CD8-positive, alpha-beta memory T cell (primary cell): Measurements from ENCODE around the gene PPP2R2B. TPM values are rescaled to one million over a fixed set of nuclear protein-coding genes. Genes with fewer than 3 reads are reported as not detected.
A peak's percentile ranks its signal among the peaks of the same experiment; 100 is the strongest.

Experiments
- CTCF ChIA-PET: fragments of 350-600 bp; sonication (Branson Sonifier 250); formaldehyde crosslinking; loops from one replicate; lab custom pipeline; 2021; ENCODE audit warnings: antibody characterized with exemption; lab: Charles Lee
- POLR2A ChIA-PET: fragments of 350-600 bp; sonication (Branson Sonifier 250); formaldehyde crosslinking; loops from one replicate; lab custom pipeline; 2021; ENCODE audit warnings: antibody characterized with exemption; lab: Charles Lee
- DNase-seq, 5 donors: peaks; one replicate each; pipeline versions ENCODE4 v3.0.0 to v3.0.0-alpha.2; 2020 to 2022; ENCODE audit warnings: mixed read lengths in 1 of 5
- H3K27ac ChIP-seq: one replicate; pipeline ENCODE4 v1.7.0; 2013; ENCODE audit warnings: low read depth, mild to moderate bottlenecking, low read length, moderate library complexity
- H3K27me3 ChIP-seq: 2 replicates; pipeline ENCODE4 v1.7.0; 2013; ENCODE audit warnings: low read length, mild to moderate bottlenecking; ENCODE audit not compliant: insufficient read depth, poor library complexity, severe bottlenecking
- H3K36me3 ChIP-seq: 2 replicates; pipeline ENCODE4 v1.7.0; 2013; ENCODE audit warnings: mild to moderate bottlenecking, low read length, moderate library complexity; ENCODE audit not compliant: insufficient read depth
- H3K4me1 ChIP-seq: 2 replicates; pipeline ENCODE4 v1.7.0; 2013; ENCODE audit warnings: mild to moderate bottlenecking, low read length, moderate library complexity; ENCODE audit not compliant: insufficient read depth
- H3K4me3 ChIP-seq: 2 replicates; pipeline ENCODE4 v1.7.0; 2013; ENCODE audit warnings: mild to moderate bottlenecking, low read length
- H3K9me3 ChIP-seq: 2 replicates; pipeline ENCODE4 v1.7.0; 2013; ENCODE audit warnings: mild to moderate bottlenecking, low read length
- H3K27ac Mint-ChIP-seq, 8 donors: one replicate each; pipeline ENCODE4 v1.8.0; 2020 to 2021; ENCODE audit warnings: mixed read lengths in 8 of 8, mild to moderate bottlenecking in 6 of 8, inconsistent platforms in 3 of 8, moderate library complexity in 3 of 8
- H3K27me3 Mint-ChIP-seq, 2 donors: one replicate each; pipeline ENCODE4 v1.8.0; 2020 to 2021; ENCODE audit warnings: mixed read lengths in 2 of 2, mild to moderate bottlenecking in 1 of 2, moderate library complexity in 1 of 2
- H3K36me3 Mint-ChIP-seq, 3 donors: one replicate each; pipeline ENCODE4 v1.8.0; 2020 to 2021; ENCODE audit warnings: mixed read lengths in 3 of 3, inconsistent platforms in 1 of 3, mild to moderate bottlenecking in 1 of 3
- H3K4me1 Mint-ChIP-seq, 3 donors: one replicate each; pipeline ENCODE4 v1.8.0; 2020 to 2021; ENCODE audit warnings: mixed read lengths in 3 of 3, inconsistent platforms in 1 of 3, mild to moderate bottlenecking in 1 of 3
- H3K4me3 Mint-ChIP-seq, 7 donors: one replicate each; pipeline ENCODE4 v1.8.0; 2020 to 2021; ENCODE audit warnings: mixed read lengths in 7 of 7, mild to moderate bottlenecking in 6 of 7, moderate library complexity in 4 of 7, inconsistent platforms in 2 of 7
- H3K9me3 Mint-ChIP-seq, 5 donors: one replicate each; pipeline ENCODE4 v1.8.0; 2020 to 2022; ENCODE audit warnings: mixed read lengths in 5 of 5, mild to moderate bottlenecking in 3 of 5, moderate library complexity in 2 of 5, inconsistent platforms in 1 of 5
- polyA plus RNA-seq: library from polyadenylated mRNA; unstranded; fragments of 300-500 nt; fragmentation: Illumina TruSeq; gene quantifications from one replicate; pipeline ENCODE4 v1.2.3, GENCODE V29; 2021
- total RNA-seq, 2 experiments: library from RNA; stranded (reverse); gene quantifications; one replicate each; pipeline ENCODE4 v1.2.3, GENCODE V29; 2021

Gene PPP2R2B
- total and polyA plus RNA-seq, 3 experiments from 2014 or later = 2.3 to 29.7 (median 4.2) TPM

- H3K27me3 Mint-ChIP-seq = no peaks in the 10 kb centered on the region
- ChIA-PET CTCF (interaction anchor here (10.6 kb wide), 1 partner anchor 298 kb away, joined by 87 read pairs; no protein-coding TSS in a partner anchor), POLR2A (no interaction called here)
- H3K27me3 ChIP-seq = no peaks in the 10 kb centered on the region
- no peak overlapping the region for H3K27ac ChIP-seq
- peaks cover 4% of the 10 kb centered on the region for H3K4me1 ChIP-seq
- no peaks in the 10 kb centered on the region for H3K9me3 ChIP-seq
- no peaks in the 10 kb centered on the region for H3K36me3 ChIP-seq
- H3K36me3 Mint-ChIP-seq = no peaks in the 10 kb centered on the region
- no peak overlapping the region for H3K4me3 ChIP-seq
- no peak overlapping the region for H3K27ac Mint-ChIP-seq
- peaks cover 0 to 4% (median 0%) of the 10 kb centered on the region in 3 donors for H3K4me1 Mint-ChIP-seq
- H3K9me3 Mint-ChIP-seq = no peaks in the 10 kb centered on the region
- no peak overlapping the region for H3K4me3 Mint-ChIP-seq
- no peak for DNase-seq
These were observed 210.8 kb downstream of the PPP2R2B start for GRCh38 chr5:146667633-146668272.

- ChIA-PET POLR2A (no interaction called here), CTCF (interaction anchor here (1.5 to 10.6 kb wide), 5 partner anchors 14 to 304 kb away, joined by 3 to 87 read pairs (median 6); partner anchors contain the start of gene PPP2R2B)
- H3K36me3 ChIP-seq = no peaks in the 10 kb centered on the region
- H3K27ac ChIP-seq = no peak overlapping the region
- no peaks in the 10 kb centered on the region for H3K27me3 ChIP-seq
- H3K27ac Mint-ChIP-seq = no peak overlapping the region
- no peak overlapping the region for H3K4me3 ChIP-seq
- H3K36me3 Mint-ChIP-seq = peaks cover 0 to 2% (median 0%) of the 10 kb centered on the region in 3 donors
- no peaks in the 10 kb centered on the region for H3K9me3 ChIP-seq
- no peaks in the 10 kb centered on the region for H3K27me3 Mint-ChIP-seq
- H3K4me1 Mint-ChIP-seq = peaks cover 0 to 5% (median 4%) of the 10 kb centered on the region in 3 donors
- no peaks in the 10 kb centered on the region for H3K9me3 Mint-ChIP-seq
- peaks cover 4% of the 10 kb centered on the region for H3K4me1 ChIP-seq
- DNase-seq = peak in 2 of 5 donors; percentile 35 to 36
- H3K4me3 Mint-ChIP-seq = no peak overlapping the region
These were observed 216.3 kb downstream of the PPP2R2B start for GRCh38 chr5:146662229-146662628.

GRCh38 chr5:146660376-146660960, 218.1 kb downstream of the PPP2R2B start:
- H3K4me1 Mint-ChIP-seq = peaks cover 0 to 5% (median 2%) of the 10 kb centered on the region in 3 donors
- H3K36me3 Mint-ChIP-seq = peaks cover 0 to 4% (median 0%) of the 10 kb centered on the region in 3 donors
- no peak overlapping the region for H3K4me3 Mint-ChIP-seq
- Histone ChIP-seq H3K27ac (no peak overlapping the region), H3K4me3 (no peak overlapping the region), H3K36me3 (no peaks in the 10 kb centered on the region), H3K9me3 (no peaks in the 10 kb centered on the region), H3K4me1 (peaks cover 2% of the 10 kb centered on the region), H3K27me3 (no peaks in the 10 kb centered on the region)
- H3K27ac Mint-ChIP-seq = no peak overlapping the region
- no peaks in the 10 kb centered on the region for H3K9me3 Mint-ChIP-seq
- no peak for DNase-seq
- H3K27me3 Mint-ChIP-seq = no peaks in the 10 kb centered on the region
- CTCF ChIA-PET = interaction anchor here (1.5 to 10.6 kb wide), 4 partner anchors 12 to 305 kb away, joined by 3 to 87 read pairs (median 5); partner anchors contain the start of gene PPP2R2B
- POLR2A ChIA-PET = interaction anchor here (0.6 kb wide), 1 partner anchor 16 kb away, joined by 10 read pairs; no protein-coding TSS in a partner anchor

- no peaks in the 10 kb centered on the region for H3K9me3 Mint-ChIP-seq
- H3K4me3 Mint-ChIP-seq = no peak overlapping the region
- Histone ChIP-seq H3K27ac (no peak overlapping the region), H3K4me3 (no peak overlapping the region), H3K4me1 (no peaks in the 10 kb centered on the region), H3K36me3 (no peaks in the 10 kb centered on the region), H3K9me3 (no peaks in the 10 kb centered on the region), H3K27me3 (no peaks in the 10 kb centered on the region)
- ChIA-PET CTCF (interaction anchor here (1.8 to 10.6 kb wide), 2 partner anchors 47 to 306 kb away, joined by 4 to 87 read pairs; no protein-coding TSS in a partner anchor), POLR2A (no interaction called here)
- no peak overlapping the region for H3K27ac Mint-ChIP-seq
- no peaks in the 10 kb centered on the region for H3K27me3 Mint-ChIP-seq
- H3K36me3 Mint-ChIP-seq = peaks cover 0 to 6% (median 0%) of the 10 kb centered on the region in 3 donors
- no peak for DNase-seq
- peaks cover 0 to 5% (median 0%) of the 10 kb centered on the region in 3 donors for H3K4me1 Mint-ChIP-seq
These were observed 218.6 kb downstream of the PPP2R2B start for GRCh38 chr5:146659961-146660360.

GRCh38 chr5:146656703-146657102, 221.9 kb downstream of the PPP2R2B start:
- H3K27me3 Mint-ChIP-seq = no peaks in the 10 kb centered on the region
- no peaks in the 10 kb centered on the region for H3K9me3 Mint-ChIP-seq
- DNase-seq = no peak
- H3K4me1 ChIP-seq = no peaks in the 10 kb centered on the region
- ChIA-PET CTCF (no interaction called here), POLR2A (no interaction called here)
- no peaks in the 10 kb centered on the region for H3K27me3 ChIP-seq
- H3K27ac ChIP-seq = no peak overlapping the region
- no peaks in the 10 kb centered on the region for H3K9me3 ChIP-seq
- H3K4me3 ChIP-seq = no peak overlapping the region
- peaks cover 0 to 16% (median 2%) of the 10 kb centered on the region in 3 donors for H3K36me3 Mint-ChIP-seq
- H3K4me3 Mint-ChIP-seq = no peak overlapping the region
- no peak overlapping the region for H3K27ac Mint-ChIP-seq
- H3K4me1 Mint-ChIP-seq = no peaks in the 10 kb centered on the region
- no peaks in the 10 kb centered on the region for H3K36me3 ChIP-seq

- Mint-ChIP-seq H3K4me1 (no peaks in the 10 kb centered on the region), H3K4me3 (no peak overlapping the region), H3K27me3 (no peaks in the 10 kb centered on the region), H3K36me3 (peaks cover 11 to 35% (median 11%) of the 10 kb centered on the region in 3 donors), H3K9me3 (no peaks in the 10 kb centered on the region), H3K27ac (peak overlapping the region in 1 of 8 donors; percentile 57)
- Histone ChIP-seq H3K36me3 (no peaks in the 10 kb centered on the region), H3K9me3 (no peaks in the 10 kb centered on the region), H3K27me3 (no peaks in the 10 kb centered on the region), H3K27ac (no peak overlapping the region), H3K4me3 (no peak overlapping the region), H3K4me1 (no peaks in the 10 kb centered on the region)
- no peak for DNase-seq
- ChIA-PET POLR2A (no interaction called here), CTCF (interaction anchor here (1.5 kb wide), 1 partner anchor 312 kb away, joined by 4 read pairs; no protein-coding TSS in a partner anchor)
These were observed 225.0 kb downstream of the PPP2R2B start for GRCh38 chr5:146653560-146653959.

GRCh38 chr5:146652547-146652946, 226.0 kb downstream of the PPP2R2B start:
- Mint-ChIP-seq H3K27ac (no peak overlapping the region), H3K4me3 (no peak overlapping the region)
- CTCF ChIA-PET = interaction anchor here (1.5 kb wide), 1 partner anchor 313 kb away, joined by 4 read pairs; no protein-coding TSS in a partner anchor

More at GRCh38 chr5:146652547-146652946, 226.0 kb downstream of the PPP2R2B start:
- no peaks in the 10 kb centered on the region for H3K27me3 ChIP-seq
- Mint-ChIP-seq H3K4me1 (no peaks in the 10 kb centered on the region), H3K27me3 (no peaks in the 10 kb centered on the region), H3K9me3 (no peaks in the 10 kb centered on the region), H3K36me3 (peaks cover 12 to 43% (median 12%) of the 10 kb centered on the region in 3 donors)
- POLR2A ChIA-PET = no interaction called here
- H3K36me3 ChIP-seq = no peaks in the 10 kb centered on the region
- H3K9me3 ChIP-seq = no peaks in the 10 kb centered on the region
- no peak overlapping the region for H3K27ac ChIP-seq
- H3K4me3 ChIP-seq = no peak overlapping the region
- DNase-seq = no peak
- no peaks in the 10 kb centered on the region for H3K4me1 ChIP-seq
